ENCODE results near the gene MAP3K6.
"Not testable (repeated sequence)": the region's sequence is repeated elsewhere in the genome, so short reads cannot be mapped to it uniquely, and the experiment has no call there.

The MAP3K6 gene

GRCh38 chr1:27395441-27396195, 28.9 kb upstream of the MAP3K6 start:
- DNase-seq (ENCODE audit: low read depth in 3 of 3, low spot score in 1 of 3): peak; percentile 38 to 72 (median 57)

DNA sequence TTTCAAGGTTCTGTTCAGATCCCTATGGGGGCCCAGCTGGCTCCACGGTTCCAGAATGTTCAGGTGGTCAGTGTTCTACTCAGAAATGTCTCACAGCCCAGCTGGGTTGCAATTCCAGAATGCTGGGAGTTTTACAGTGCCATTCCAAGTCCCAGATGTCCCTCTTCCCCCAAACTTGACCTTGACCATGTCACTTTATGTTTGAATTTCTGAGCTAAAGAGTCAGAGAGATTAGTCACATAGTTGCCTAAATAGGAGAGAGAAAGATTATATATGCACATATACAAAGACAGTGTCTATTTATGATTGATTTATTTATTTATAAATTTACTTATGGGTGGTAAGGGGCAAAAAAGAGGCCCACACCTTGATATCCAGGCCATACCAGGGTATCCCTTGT, 28.2 kb upstream of the MAP3K6 start:
- DNase-seq (ENCODE audit: low read depth in 3 of 3, low spot score in 1 of 3): no peak

GRCh38 chr1:27394282-27394658, 27.5 kb upstream of the MAP3K6 start:
- no peak for DNase-seq (ENCODE audit: low read depth in 3 of 3, low spot score in 1 of 3)

GRCh38 chr1:27393641-27394281, 27.0 kb upstream of the MAP3K6 start:
- DNase-seq (ENCODE audit: low read depth in 3 of 3, low spot score in 1 of 3): no peak

- DNase-seq (ENCODE audit: low read depth in 3 of 3, low spot score in 1 of 3): no peak
Measured at GRCh38 chr1:27392778-27393635, 26.2 kb upstream of the MAP3K6 start.

DNA sequence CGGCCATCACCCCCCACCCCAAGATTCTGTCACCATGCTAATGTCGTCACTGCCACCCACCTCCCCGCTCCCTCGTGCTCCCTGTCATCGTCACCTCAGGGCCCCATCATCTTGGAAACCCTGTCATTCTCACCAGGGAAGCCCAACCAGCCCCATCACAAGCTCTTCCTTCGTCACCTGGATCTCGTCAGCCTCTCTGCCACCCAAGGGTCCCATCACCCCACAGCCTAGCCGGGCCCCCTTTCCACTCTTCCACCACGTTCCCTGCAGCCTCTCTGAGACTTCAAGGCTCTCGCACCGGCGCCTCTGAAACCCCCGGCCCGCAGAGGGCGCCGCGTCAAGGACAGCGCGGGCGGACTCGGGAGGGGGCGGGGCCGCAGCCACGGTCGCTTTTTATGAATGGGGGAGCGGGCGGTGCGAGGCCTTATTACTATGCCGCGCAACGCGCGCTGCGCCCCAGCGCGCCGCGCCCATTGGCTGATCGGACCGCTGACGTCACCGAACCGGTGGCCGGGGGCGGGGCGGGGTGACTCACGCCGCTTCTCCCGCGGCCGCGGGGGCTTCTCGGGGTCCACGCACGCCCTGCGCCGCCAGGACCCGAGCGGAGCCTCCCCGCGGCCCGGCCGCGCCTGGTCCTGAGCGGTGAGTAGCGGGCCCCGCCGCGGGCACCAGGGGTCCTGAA, 25.5 kb upstream of the MAP3K6 start, which contains the start of gene GPR3:
TSS of gene GPR3 (plus strand) at position 527 of the 682 bp plus-strand sequence. CDS start 1,177 bp downstream, outside the sequence.
- peak; percentile 83 to 94 (median 86) for DNase-seq (ENCODE audit: low read depth in 3 of 3, low spot score in 1 of 3)

- no peak for DNase-seq (ENCODE audit: low read depth in 3 of 3, low spot score in 1 of 3)
Measured at GRCh38 chr1:27391511-27392095, 24.8 kb upstream of the MAP3K6 start.

DNA sequence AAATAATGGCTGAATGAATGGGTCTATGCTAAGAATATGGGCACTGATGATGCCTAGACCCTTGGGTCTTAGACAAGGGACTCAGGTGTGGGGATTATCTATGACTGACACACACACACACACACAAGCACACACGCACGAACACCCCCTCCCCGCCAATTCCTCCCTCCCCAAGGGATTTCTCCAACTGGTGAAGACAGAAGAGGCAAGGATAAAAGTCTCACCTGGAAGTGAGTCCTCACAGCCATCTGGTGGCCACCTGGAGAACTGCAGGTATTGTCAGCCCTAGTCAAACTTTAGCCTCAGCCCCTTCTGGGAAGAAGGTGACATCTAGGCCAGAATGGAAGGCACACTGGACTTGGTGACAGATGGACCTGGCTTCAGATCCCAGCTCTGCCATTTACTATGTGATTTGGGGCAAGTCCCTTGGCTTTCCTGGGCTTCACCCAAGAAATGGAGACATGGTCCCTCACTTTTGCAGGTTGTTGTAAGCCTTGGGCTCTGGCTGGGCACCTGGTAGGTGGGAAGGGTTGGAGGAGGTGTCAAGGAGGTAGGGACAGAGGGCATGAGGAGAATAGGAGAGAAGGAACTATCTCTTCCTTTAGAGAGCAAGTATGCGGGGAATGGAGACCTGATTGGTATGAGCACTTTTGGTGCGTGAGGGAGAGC, 21.7 kb upstream of the MAP3K6 start:
- peak; percentile 40 to 67 (median 41) for DNase-seq (ENCODE audit: low read depth in 3 of 3, low spot score in 1 of 3)

GRCh38 chr1:27384797-27385196, 18.0 kb upstream of the MAP3K6 start:
- not testable (repeated sequence) for DNase-seq (ENCODE audit: low read depth in 3 of 3, low spot score in 1 of 3)

GRCh38 chr1:27383661-27384060, 16.9 kb upstream of the MAP3K6 start:
- DNase-seq (ENCODE audit: low read depth in 3 of 3, low spot score in 1 of 3): no peak

- DNase-seq (ENCODE audit: low read depth in 3 of 3, low spot score in 1 of 3): no peak
Measured at GRCh38 chr1:27383039-27383605, 16.4 kb upstream of the MAP3K6 start, which contains the start of gene CD164L2. CD164L2 (minus strand) TSS chr1:27383333; CDS start chr1:27383239, 94 bp downstream.

DNA sequence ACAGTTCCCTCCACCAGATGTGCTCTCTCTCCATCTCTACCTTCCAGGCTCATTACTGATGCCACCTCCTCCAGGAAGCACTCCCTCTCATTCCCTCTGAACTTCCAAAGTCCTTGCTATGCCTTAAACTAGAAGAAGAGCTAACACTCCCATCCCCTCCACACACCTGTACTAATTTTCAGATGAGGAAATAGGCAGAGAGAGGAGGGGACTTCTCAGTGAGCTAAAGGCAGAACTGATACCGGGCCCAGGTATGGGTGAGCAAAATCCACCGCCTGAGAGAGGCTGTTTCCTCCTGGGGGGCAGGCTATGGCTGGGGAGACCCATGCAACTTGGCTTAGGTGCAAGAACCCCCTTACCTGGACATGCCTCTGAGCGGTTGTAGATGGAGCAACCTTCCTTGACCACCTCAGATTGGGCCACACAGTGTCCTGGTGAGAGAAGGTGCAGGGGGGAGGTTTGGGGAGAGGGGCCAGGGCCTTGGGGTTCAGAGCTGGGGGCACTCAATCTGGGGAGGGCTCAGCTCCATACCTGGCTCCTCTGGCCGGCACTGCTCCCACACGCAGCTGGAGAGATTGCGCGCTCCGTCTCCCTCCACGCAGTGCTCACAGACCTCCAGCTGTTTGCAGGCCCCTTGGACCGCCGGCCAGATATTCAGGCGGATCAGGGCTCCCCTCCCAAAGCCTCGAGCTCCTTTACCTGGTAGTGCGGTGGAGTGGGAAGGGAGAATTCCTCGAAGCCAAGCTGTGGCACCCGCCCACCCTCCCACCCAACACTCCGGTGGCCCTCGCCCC, 15.4 kb upstream of the MAP3K6 start:
- DNase-seq (ENCODE audit: low read depth in 3 of 3, low spot score in 1 of 3): no peak

GRCh38 chr1:27380766-27381733, 14.3 kb upstream of the MAP3K6 start:
- no peak for DNase-seq (ENCODE audit: low read depth in 3 of 3, low spot score in 1 of 3)

DNA sequence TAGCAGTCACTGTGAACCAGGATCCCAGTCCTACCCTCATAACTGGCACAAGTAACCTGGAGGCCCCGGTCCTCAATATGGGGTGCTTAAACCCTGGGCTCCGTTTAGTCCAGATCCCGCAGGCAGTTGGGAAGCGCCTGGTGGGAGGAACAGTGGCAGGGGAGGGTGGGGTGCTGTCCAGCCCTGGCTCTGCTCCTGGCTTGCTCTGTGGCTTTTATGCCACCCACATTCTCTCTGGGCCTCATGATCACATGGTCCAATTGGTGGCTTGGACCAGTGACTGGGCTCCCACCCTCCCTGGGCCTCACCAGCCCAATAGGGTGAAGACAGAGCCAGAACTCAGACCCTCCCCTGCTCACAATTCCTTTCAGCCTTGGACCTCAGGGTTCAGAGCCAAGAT, 13.5 kb upstream of the MAP3K6 start:
- DNase-seq (ENCODE audit: low read depth in 3 of 3, low spot score in 1 of 3): no peak

DNA sequence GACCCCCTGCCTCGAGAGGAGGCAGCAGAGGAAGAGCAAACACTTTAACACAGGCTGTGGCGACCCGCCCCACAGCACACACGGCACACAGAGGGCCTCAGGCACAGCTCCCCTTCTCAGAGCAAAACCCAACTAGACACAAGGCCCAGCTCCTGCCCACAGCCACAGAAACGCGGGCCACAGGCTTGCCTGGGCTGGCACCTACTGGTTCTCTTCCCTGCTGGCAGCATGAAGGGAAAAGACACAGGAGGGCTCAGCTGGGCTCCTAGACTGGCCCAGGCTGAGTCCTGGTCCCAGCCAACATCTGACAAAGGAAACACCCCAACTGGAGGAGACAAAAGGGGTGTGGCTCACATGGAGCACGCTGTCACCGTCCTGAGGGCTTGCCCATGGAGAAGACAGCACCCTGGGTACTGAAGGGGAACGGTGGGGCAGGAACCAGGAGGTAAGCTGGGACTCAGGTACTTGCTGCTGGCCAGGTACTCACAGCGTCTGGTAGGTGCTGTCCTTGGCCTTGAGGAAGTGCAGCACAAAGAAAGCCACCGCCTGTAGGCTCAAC, 12.9 kb upstream of the MAP3K6 start:
- no peak for DNase-seq (ENCODE audit: low read depth in 3 of 3, low spot score in 1 of 3)

DNA sequence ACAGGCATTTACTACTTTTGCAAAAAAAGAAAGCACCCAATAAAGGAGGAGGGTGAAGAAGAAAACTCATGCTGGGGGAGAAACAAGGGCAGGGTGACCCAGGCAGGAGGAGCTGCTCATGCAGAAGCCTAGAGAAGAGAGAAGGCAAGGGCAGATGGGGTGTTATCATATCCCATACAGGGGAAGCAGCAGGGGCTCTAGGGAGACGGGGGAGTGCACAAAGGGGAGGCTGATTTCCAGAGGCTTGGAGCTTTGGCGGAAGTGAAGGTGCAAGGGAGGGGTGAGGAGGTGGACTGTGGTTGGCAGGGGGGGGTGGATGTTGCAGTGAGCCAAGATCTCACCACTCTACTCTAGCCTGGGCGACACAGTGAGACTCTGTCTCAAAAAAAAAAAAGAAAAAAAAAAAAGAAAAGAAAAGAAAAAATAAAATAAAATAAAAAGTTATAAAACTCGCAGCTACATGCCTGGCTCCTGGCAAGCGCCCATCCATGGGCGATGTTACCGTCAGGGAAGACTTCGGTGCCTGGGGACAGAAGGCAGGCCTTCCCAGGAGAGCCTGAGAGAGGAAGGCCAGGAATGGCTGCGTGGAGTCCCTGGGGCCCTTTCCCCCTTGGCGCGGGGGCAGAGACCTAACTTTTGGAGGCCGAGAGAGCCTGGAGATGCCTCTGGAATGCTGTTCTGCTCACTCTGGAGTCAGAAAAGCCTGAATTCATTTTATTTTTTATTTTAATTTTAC, 11.2 kb upstream of the MAP3K6 start:
- no peak for DNase-seq (ENCODE audit: low read depth in 3 of 3, low spot score in 1 of 3)
